GM04503 (cell line): ENCODE results near the gene PNO1.
"Not testable (repeated sequence)": the region's sequence is repeated elsewhere in the genome, so short reads cannot be mapped to it uniquely, and the experiment has no call there.

ENCODE experiments used
- DNase-seq: peaks from one replicate; pipeline ENCODE4 v3.0.0-alpha.2; 2012; ENCODE audit warnings: low read depth

PNO1 gene

GRCh38 chr2:68157002-68157401 lies 686 bp upstream of the PNO1 start:
- DNase-seq, result peak; percentile 4

GRCh38 chr2:68158134-68158447 lies 403 bp downstream of the PNO1 start:
- DNase-seq, result no peak

- DNase-seq, result no peak
These were observed 6.0 kb downstream of the PNO1 start for GRCh38 chr2:68163641-68164040.

GRCh38 chr2:68167186-68167585 lies 9.5 kb downstream of the PNO1 start:
- no peak for DNase-seq

- no peak for DNase-seq
These were observed 11.6 kb downstream of the PNO1 start for GRCh38 chr2:68169308-68169707.

- no peak for DNase-seq
These were observed 13.5 kb downstream of the PNO1 start for GRCh38 chr2:68171146-68171545.

- no peak for DNase-seq
These were observed 14.0 kb downstream of the PNO1 start for GRCh38 chr2:68171684-68172083.

GRCh38 chr2:68172521-68172920 lies 14.8 kb downstream of the PNO1 start:
- DNase-seq, result no peak

GRCh38 chr2:68172990-68173700 lies 15.5 kb downstream of the PNO1 start:
- no peak for DNase-seq

GRCh38 chr2:68175210-68175609 lies 17.5 kb downstream of the PNO1 start:
- DNase-seq, result not testable (repeated sequence)

GRCh38 chr2:68176657-68177056 lies 19.0 kb downstream of the PNO1 start:
- no peak for DNase-seq

- no peak for DNase-seq
These were observed 19.9 kb downstream of the PNO1 start for GRCh38 chr2:68177541-68177940.

GRCh38 chr2:68178432-68178831 lies 20.7 kb downstream of the PNO1 start:
- no peak for DNase-seq

GRCh38 chr2:68178954-68179627 lies 21.4 kb downstream of the PNO1 start:
- no peak for DNase-seq

- DNase-seq, result no peak
These were observed 25.2 kb downstream of the PNO1 start for GRCh38 chr2:68182902-68183301.

- DNase-seq, result no peak
These were observed 28.0 kb downstream of the PNO1 start for GRCh38 chr2:68185541-68186164.

- no peak for DNase-seq
These were observed 29.6 kb downstream of the PNO1 start for GRCh38 chr2:68187329-68187728.

GRCh38 chr2:68188831-68189230 lies 31.1 kb downstream of the PNO1 start:
- no peak for DNase-seq

GRCh38 chr2:68189991-68190784 lies 32.5 kb downstream of the PNO1 start:
- DNase-seq, result no peak

- peak; percentile 49 for DNase-seq
These were observed 33.5 kb downstream of the PNO1 start for GRCh38 chr2:68190991-68191731.

- DNase-seq, result no peak
These were observed 35.5 kb downstream of the PNO1 start for GRCh38 chr2:68193144-68193543.

GRCh38 chr2:68193787-68194372 lies 36.2 kb downstream of the PNO1 start:
- DNase-seq, result no peak
